ENCODE measurements around the gene TMEM42. TPM values are rescaled to one million over a fixed set of nuclear protein-coding genes. Genes with fewer than 3 reads are reported as not detected.

The TMEM42 gene
- 10.4 TPM for total RNA-seq

DNA sequence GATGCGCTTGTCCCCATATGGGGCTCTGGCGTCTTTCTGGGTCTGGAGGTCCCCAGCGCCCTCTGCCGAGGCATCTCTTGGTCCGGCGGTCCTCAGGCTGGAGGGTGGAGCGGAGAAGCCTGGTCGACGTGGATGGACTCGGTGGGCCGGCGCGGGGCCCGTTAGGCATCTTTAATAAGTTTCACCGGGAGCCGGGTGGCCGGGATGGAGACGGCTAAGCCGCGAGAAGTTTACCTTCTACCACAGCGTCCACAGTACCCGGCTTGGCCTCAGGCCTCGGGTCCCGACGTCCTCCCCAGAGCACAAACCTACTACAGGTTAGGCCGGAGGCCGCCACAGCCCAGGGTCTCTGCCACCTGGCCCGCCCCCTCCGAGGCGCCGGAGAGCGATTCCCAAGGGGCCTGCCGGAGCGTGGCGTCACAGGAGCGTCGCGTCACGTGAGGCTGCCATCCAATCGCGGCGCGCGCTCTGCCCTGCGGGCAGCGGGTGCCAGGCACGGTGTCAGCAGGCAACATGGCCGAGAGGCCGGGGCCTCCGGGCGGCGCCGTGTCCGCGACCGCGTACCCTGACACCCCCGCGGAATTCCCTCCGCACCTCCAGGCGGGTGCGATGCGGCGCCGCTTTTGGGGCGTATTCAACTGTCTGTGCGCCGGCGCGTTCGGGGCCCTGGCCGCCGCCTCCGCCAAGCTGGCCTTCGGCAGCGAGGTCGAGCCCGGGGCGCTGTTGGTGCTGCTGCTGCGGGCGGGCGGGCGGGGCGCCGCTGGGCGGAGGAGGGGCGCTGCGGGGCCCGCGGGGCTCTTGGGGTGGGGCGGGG lies at the start of gene TMEM42:
TSS of gene TMEM42 (plus strand) at position 501 of the 814 bp plus-strand sequence. CDS start at position 514, 13 bp downstream.

DNA sequence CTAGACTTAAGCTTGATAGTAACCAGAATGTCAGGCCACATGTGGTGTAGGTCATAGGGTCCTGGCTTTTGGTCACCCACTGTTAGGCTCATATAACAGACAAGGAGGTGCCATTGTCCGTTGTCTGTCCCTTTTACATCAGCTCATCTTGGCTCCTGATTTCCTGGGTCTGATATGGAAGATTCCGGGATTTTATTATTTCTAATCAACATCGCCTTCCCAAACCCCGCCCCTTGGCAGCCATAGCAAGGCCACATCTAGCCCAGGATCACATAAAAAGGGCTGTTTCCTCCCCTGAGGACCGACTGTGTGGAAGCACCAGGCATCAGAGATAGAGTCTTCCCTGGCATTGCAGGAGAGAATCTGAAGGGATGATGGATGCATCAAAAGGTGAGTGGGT lies 12.6 kb downstream of the TMEM42 start, which contains the start of gene TGM4:
TSS of gene TGM4 (plus strand) at position 301 of the 400 bp plus-strand sequence. CDS start at position 372, 71 bp downstream.

Other genes starting within 250 kb of the TMEM42 start
- 56.1 TPM for gene ZNF197, start 236.9 kb upstream of the TMEM42 start, total RNA-seq
- 18.9 TPM for gene ZNF35, start 213.2 kb upstream of the TMEM42 start, total RNA-seq
- 13.8 TPM for gene ZNF502, start 149.3 kb upstream of the TMEM42 start, total RNA-seq
- gene ZNF501, start 132.3 kb upstream of the TMEM42 start, total RNA-seq = 22.4 TPM
- 44.5 TPM for gene KIAA1143, start 100.3 kb upstream of the TMEM42 start, total RNA-seq
- gene KIF15, start 100.1 kb upstream of the TMEM42 start, total RNA-seq = 13.4 TPM
- gene TGM4, start 12.7 kb downstream of the TMEM42 start, total RNA-seq = not detected
- gene ZDHHC3, start 114.3 kb downstream of the TMEM42 start, total RNA-seq = 42.4 TPM
- 29.5 TPM for gene EXOSC7, start 114.3 kb downstream of the TMEM42 start, total RNA-seq
- 34.4 TPM for gene CLEC3B, start 164.4 kb downstream of the TMEM42 start, total RNA-seq

Data from diencephalon (tissue), 1 donor.